OCI-LY1 (cell line): ENCODE measurements around the gene ZNF20.

ENCODE experiments used
- CTCF ChIP-seq: fragments of 200-600 bp; sonication (generic), shearing (Covaris generic); IDR thresholded peaks from 2 replicates; pipeline ENCODE4 v1.5.1; 2017; ENCODE audit warnings: mild to moderate bottlenecking, antibody characterized with exemption, low read length, moderate library complexity, mixed read lengths
- EZH2 ChIP-seq: fragments of 200-600 bp; sonication (generic), shearing (Covaris generic); IDR thresholded peaks from 2 replicates; pipeline ENCODE4 v1.8.0; 2017; ENCODE audit warnings: borderline replicate concordance, mixed run types, mild to moderate bottlenecking, antibody characterized with exemption, low read length, moderate library complexity, mixed read lengths

- no peak for TF ChIP-seq CTCF
- TF ChIP-seq EZH2 = no peak
These were observed 23.0 kb upstream of the ZNF20 start, which contains the start of gene ZNF136 for GRCh38 chr19:12162882-12163806.
